Caco-2 (cell line): ENCODE data around the gene DIAPH2. TPM values are rescaled to one million over a fixed set of nuclear protein-coding genes. Genes with fewer than 3 reads are reported as not detected.

Experiments
- BruUV-seq: library from RNA; stranded (reverse); fragments of 400-500 nt; replicated peaks from 2 replicates; lab custom pipeline; 2021; lab: Mats Ljungman, UMichigan
- CTCF ChIA-PET: fragments of 300-600 bp; sonication (Branson Sonifier 250); formaldehyde crosslinking; loops from one replicate; lab custom pipeline; 2022; ENCODE audit warnings: antibody characterized with exemption; lab: Charles Lee
- POLR2A ChIA-PET: fragments of 300-600 bp; sonication (Branson Sonifier 250); formaldehyde crosslinking; loops from one replicate; lab custom pipeline; 2022; ENCODE audit warnings: antibody characterized with exemption; lab: Charles Lee
- DNase-seq, 2 experiments: peaks; one replicate each; pipeline versions ENCODE4 v3.0.0 to v3.0.0-alpha.2; 2020 to 2022
- H3K27me3 ChIP-seq: replicated peaks from 2 replicates; pipeline ENCODE4 v1.6.0; 2011; ENCODE audit warnings: low read length; ENCODE audit not compliant: control insufficient read depth, insufficient read depth
- H3K36me3 ChIP-seq: 2 replicates; pipeline ENCODE4 v1.5.1; 2011; ENCODE audit warnings: low read length; ENCODE audit not compliant: control insufficient read depth, insufficient read depth
- H3K4me1 ChIP-seq: fragments of 250-450 bp; sonication (Bioruptor Pico); 2 replicates; pipeline ENCODE4 v1.5.1; 2020; ENCODE audit warnings: mild to moderate bottlenecking
- H3K4me3 ChIP-seq: 2 replicates; pipeline ENCODE4 v1.5.1; 2011; ENCODE audit warnings: low read depth, mild to moderate bottlenecking, control low read depth, low read length
- H3K9me3 ChIP-seq: fragments of 250-450 bp; sonication (Bioruptor Pico); 2 replicates; pipeline ENCODE4 v1.5.1; 2020; ENCODE audit warnings: mild to moderate bottlenecking, moderate library complexity
- H3K27ac Mint-ChIP-seq: one replicate; pipeline ENCODE4 v1.8.0; 2022; ENCODE audit warnings: mixed read lengths; ENCODE audit not compliant: unreplicated experiment
- H3K27me3 Mint-ChIP-seq: one replicate; pipeline ENCODE4 v1.8.0; 2022; ENCODE audit warnings: mixed read lengths; ENCODE audit not compliant: insufficient read depth, unreplicated experiment
- H3K36me3 Mint-ChIP-seq: one replicate; pipeline ENCODE4 v1.8.0; 2022; ENCODE audit warnings: mild to moderate bottlenecking, mixed read lengths; ENCODE audit not compliant: insufficient read depth, unreplicated experiment
- H3K4me1 Mint-ChIP-seq: one replicate; pipeline ENCODE4 v1.8.0; 2022; ENCODE audit warnings: low read depth, mixed read lengths; ENCODE audit not compliant: unreplicated experiment
- H3K4me3 Mint-ChIP-seq: one replicate; pipeline ENCODE4 v1.8.0; 2022; ENCODE audit warnings: mild to moderate bottlenecking, moderate library complexity, mixed read lengths; ENCODE audit not compliant: unreplicated experiment
- H3K9me3 Mint-ChIP-seq: one replicate; pipeline ENCODE4 v1.8.0; 2022; ENCODE audit warnings: mixed read lengths; ENCODE audit not compliant: unreplicated experiment
- CTCF ChIP-seq, 2 experiments: fragments of 200-600 bp in 1 of 2; IDR thresholded peaks; 1 replicate in 1 of 2; 2 replicates in 1 of 2; pipeline versions ENCODE4 v1.5.1 to v1.8.0; 2011 to 2022; ENCODE audit warnings: antibody characterized with exemption in 1 of 2, control low read depth in 1 of 2, inconsistent platforms in 1 of 2, low read depth in 1 of 2, low read length in 1 of 2, mild to moderate bottlenecking in 1 of 2, moderate library complexity in 1 of 2; ENCODE audit not compliant: insufficient read depth in 1 of 2, severe bottlenecking in 1 of 2, unreplicated experiment in 1 of 2
- intact Hi-C: fragments of 100-400 bp; cut with micrococcal nuclease; formaldehyde crosslinking; loops from one replicate; pipeline ENCODE4 v1.10.0; 2022; ENCODE audit not compliant: unreplicated experiment
- total RNA-seq: library from RNA; stranded (reverse); gene quantifications from 2 replicates; pipeline ENCODE4 v1.2.3, GENCODE V29; 2022

Gene DIAPH2
- total RNA-seq, 1 experiment from 2014 or later, result 16.1 TPM

- Mint-ChIP-seq H3K27ac (no peak overlapping the region), H3K36me3 (no peaks in the 10 kb centered on the region), H3K4me3 (no peak overlapping the region), H3K9me3 (no peaks in the 10 kb centered on the region), H3K27me3 (no peaks in the 10 kb centered on the region), H3K4me1 (peaks cover 11% of the 10 kb centered on the region)
- Histone ChIP-seq H3K4me1 (peaks cover 10% of the 10 kb centered on the region; the same call in 1 of the 2 replicates), H3K27me3 (no peaks in the 10 kb centered on the region), H3K9me3 (no peaks in the 10 kb centered on the region), H3K4me3 (no peak overlapping the region), H3K36me3 (no peaks in the 10 kb centered on the region)
- intact Hi-C loops, result no loop called here
- DNase-seq, result no peak
- no peak for TF ChIP-seq CTCF (IDR thresholded peaks at IDR 0.05; ENCODE audit: insufficient read depth in 1 of 2, low read depth in 1 of 2, low read length in 1 of 2, severe bottlenecking in 1 of 2, unreplicated experiment in 1 of 2)
- ChIA-PET POLR2A (no interaction called here), CTCF (no interaction called here)
- no TSS peak for BruUV-seq
Measured at GRCh38 chrX:96715481-96715880, 30.8 kb downstream of the DIAPH2 start.

DNA sequence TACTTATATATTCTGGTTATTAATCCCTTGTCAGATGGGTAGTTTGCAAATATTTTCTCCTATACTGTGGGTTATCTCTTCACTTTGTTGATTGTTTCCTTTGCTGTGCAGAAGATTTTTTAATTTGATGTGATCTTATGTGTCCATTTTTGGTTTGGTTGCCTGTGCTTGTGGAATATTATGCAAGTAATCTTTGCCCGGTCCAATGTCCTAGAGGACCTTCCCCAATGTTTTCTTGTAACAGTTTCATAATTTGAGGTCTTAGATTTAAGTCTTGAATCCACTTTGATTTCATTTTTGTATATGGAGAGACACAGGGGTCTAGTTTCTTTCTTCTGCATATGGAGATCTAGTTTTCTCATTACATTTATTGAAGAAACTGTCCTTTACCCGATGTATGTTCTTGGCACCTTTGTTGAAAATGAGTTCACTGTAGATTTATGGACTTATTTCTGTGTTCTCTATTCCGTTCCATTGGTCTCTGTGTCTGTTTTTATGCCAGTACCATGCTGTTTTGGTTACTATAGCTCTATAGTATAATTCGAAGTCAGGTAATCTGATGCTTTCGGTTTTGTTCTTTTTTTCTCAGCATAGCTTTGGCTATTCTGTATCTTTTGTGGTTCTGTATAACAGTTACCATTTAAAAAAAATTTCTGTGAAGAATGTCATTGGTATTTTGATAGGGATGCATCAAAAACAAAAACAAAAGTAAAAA, 34.7 kb downstream of the DIAPH2 start:
- Histone ChIP-seq H3K36me3 (no peaks in the 10 kb centered on the region), H3K9me3 (no peaks in the 10 kb centered on the region), H3K4me1 (no peaks in the 10 kb centered on the region), H3K4me3 (no peak overlapping the region), H3K27me3 (no peaks in the 10 kb centered on the region)
- Mint-ChIP-seq H3K27me3 (no peaks in the 10 kb centered on the region), H3K27ac (no peak overlapping the region), H3K4me1 (no peaks in the 10 kb centered on the region), H3K4me3 (no peak overlapping the region), H3K9me3 (no peaks in the 10 kb centered on the region), H3K36me3 (no peaks in the 10 kb centered on the region)
- no TSS peak for BruUV-seq
- TF ChIP-seq CTCF (IDR thresholded peaks at IDR 0.05; ENCODE audit: insufficient read depth in 1 of 2, low read depth in 1 of 2, low read length in 1 of 2, severe bottlenecking in 1 of 2, unreplicated experiment in 1 of 2), result no peak
- intact Hi-C loops, result no loop called here
- no peak for DNase-seq
- ChIA-PET CTCF (no interaction called here), POLR2A (no interaction called here)

DNA sequence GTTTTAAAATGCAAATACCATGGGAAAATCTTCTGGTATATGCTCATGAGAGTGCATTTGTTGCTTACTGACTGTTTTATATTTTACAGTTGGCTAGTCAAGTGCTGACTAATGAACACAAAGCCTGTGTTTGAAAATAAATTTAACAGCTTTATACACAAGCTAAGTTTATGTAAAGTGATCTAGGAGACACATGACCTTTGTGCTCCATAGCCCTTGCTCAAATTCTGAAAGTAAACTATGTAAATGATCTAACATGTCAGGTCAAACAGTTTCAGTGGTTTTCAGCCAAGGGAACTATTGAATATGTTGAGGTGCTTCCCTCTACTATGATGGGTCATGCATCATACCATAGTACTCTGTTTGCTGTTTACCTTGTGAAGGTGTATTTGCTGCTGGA, 36.7 kb downstream of the DIAPH2 start:
- no TSS peak for BruUV-seq
- Histone ChIP-seq H3K36me3 (no peaks in the 10 kb centered on the region), H3K27me3 (no peaks in the 10 kb centered on the region), H3K4me1 (no peaks in the 10 kb centered on the region), H3K9me3 (no peaks in the 10 kb centered on the region), H3K4me3 (no peak overlapping the region)
- H3K4me3 Mint-ChIP-seq, result no peak overlapping the region
- TF ChIP-seq CTCF (IDR thresholded peaks at IDR 0.05; ENCODE audit: insufficient read depth in 1 of 2, low read depth in 1 of 2, low read length in 1 of 2, severe bottlenecking in 1 of 2, unreplicated experiment in 1 of 2), result no peak
- intact Hi-C loops, result no loop called here
- no peaks in the 10 kb centered on the region for H3K9me3 Mint-ChIP-seq
- no peak overlapping the region for H3K27ac Mint-ChIP-seq
- H3K27me3 Mint-ChIP-seq, result no peaks in the 10 kb centered on the region
- no peak for DNase-seq
- H3K4me1 Mint-ChIP-seq, result no peaks in the 10 kb centered on the region
- POLR2A ChIA-PET, result no interaction called here
- CTCF ChIA-PET, result no interaction called here
- H3K36me3 Mint-ChIP-seq, result no peaks in the 10 kb centered on the region
